ENCODE results near the gene ID4.

GRCh38 chr6:19833947-19834346 lies 3.2 kb upstream of the ID4 start:
- TF ChIP-seq CTCF (IDR thresholded peaks at IDR 0.05; ENCODE audit: extremely low read depth in 1 of 2, insufficient read depth in 1 of 2, low read depth in 1 of 2, low read length in 2 of 2) (no peak), MAX (IDR thresholded peaks at IDR 0.05; ENCODE audit: insufficient read depth, insufficient read length) (no peak), POLR2AphosphoS5 (IDR thresholded peaks at IDR 0.05; ENCODE audit: insufficient read depth, low read depth, low read length) (no peak)

Measured in endothelial cell of umbilical vein (primary cell).